ENCODE data around the gene LAMB4. TPM values are rescaled to one million over a fixed set of nuclear protein-coding genes. Genes with fewer than 3 reads are reported as not detected.
A peak's percentile ranks its signal among the peaks of the same experiment; 100 is the strongest.

Gene LAMB4
- total RNA-seq, 1 donor from 2014 or later: not detected

GRCh38 chr7:108000875-108001763 is 129.0 kb downstream of the LAMB4 start:
- peak overlapping the region; percentile 69 for H3K4me3 ChIP-seq
- peaks cover 34% of the 10 kb centered on the region for H3K27me3 ChIP-seq (ENCODE audit: low read depth)
- no peaks in the 10 kb centered on the region for H3K9me3 ChIP-seq
- intact Hi-C loops (cut with DNase I): no loop called here
- no peaks in the 10 kb centered on the region for H3K36me3 ChIP-seq
- no peak for TF ChIP-seq CTCF (IDR thresholded peaks at IDR 0.05)
- H3K27ac ChIP-seq: peak overlapping the region; percentile 82
- DNase-seq (peak; percentile 51), ATAC-seq (peak; percentile 37 to 41)
- peaks cover 50% of the 10 kb centered on the region for H3K4me1 ChIP-seq

GRCh38 chr7:107999779-108000560 is 130.2 kb downstream of the LAMB4 start:
- Histone ChIP-seq H3K4me1 (peaks cover 62% of the 10 kb centered on the region), H3K4me3 (peak overlapping the region; percentile 69), H3K36me3 (no peaks in the 10 kb centered on the region), H3K27me3 (ENCODE audit: low read depth) (peaks cover 34% of the 10 kb centered on the region), H3K27ac (peak overlapping the region; percentile 82), H3K9me3 (no peaks in the 10 kb centered on the region)
- ATAC-seq (no peak), DNase-seq (no peak)
- no peak for TF ChIP-seq CTCF (IDR thresholded peaks at IDR 0.05)
- intact Hi-C loops (cut with DNase I): no loop called here

GRCh38 chr7:107998660-107999480 is 131.3 kb downstream of the LAMB4 start:
- peaks cover 58% of the 10 kb centered on the region for H3K4me1 ChIP-seq
- H3K27ac ChIP-seq: peak overlapping the region; percentile 38
- intact Hi-C loops (cut with DNase I): no loop called here

GRCh38 chr7:107998150-107998549 is 132.0 kb downstream of the LAMB4 start:
- no peak for TF ChIP-seq CTCF (IDR thresholded peaks at IDR 0.05)
- DNase-seq (no peak), ATAC-seq (no peak)
- Histone ChIP-seq H3K9me3 (no peaks in the 10 kb centered on the region), H3K36me3 (peaks cover 9% of the 10 kb centered on the region), H3K27me3 (ENCODE audit: low read depth) (peaks cover 21% of the 10 kb centered on the region), H3K27ac (no peak overlapping the region), H3K4me1 (peaks cover 51% of the 10 kb centered on the region), H3K4me3 (no peak overlapping the region)
- intact Hi-C loops (cut with DNase I): no loop called here

More at GRCh38 chr7:107998660-107999480, 131.3 kb downstream of the LAMB4 start:
- H3K4me3 ChIP-seq: peak overlapping the region; percentile 25
- DNase-seq: no peak
- no peak for TF ChIP-seq CTCF (IDR thresholded peaks at IDR 0.05)
- H3K36me3 ChIP-seq: peaks cover 3% of the 10 kb centered on the region
- ATAC-seq: no peak
- H3K9me3 ChIP-seq: no peaks in the 10 kb centered on the region
- peaks cover 28% of the 10 kb centered on the region for H3K27me3 ChIP-seq (ENCODE audit: low read depth)
